ENCODE data around the gene FNIP1. TPM values are rescaled to one million over a fixed set of nuclear protein-coding genes. Genes with fewer than 3 reads are reported as not detected.

The FNIP1 gene
- polyA plus RNA-seq, 1 of the 3 experiments (the other 2 are of a cell fraction) = 2.4 TPM

DNA sequence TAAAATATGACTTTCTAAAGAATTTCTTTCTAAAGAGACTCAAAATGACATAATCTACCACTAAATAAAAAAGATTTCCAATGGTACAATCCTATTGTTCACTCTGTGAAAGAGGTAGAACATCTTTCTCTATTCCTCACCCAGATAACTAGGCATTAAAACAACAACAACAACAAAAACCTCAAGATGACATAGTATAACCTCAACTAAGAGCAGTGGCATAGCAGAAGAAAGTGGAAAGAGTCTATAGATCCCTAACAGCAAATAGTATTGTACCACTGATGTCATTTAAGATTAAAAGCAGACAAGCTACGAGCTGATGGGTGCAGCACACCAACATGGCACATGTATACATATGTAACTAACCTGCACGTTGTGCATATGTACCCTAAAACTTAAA, 191.7 kb downstream of the FNIP1 start:
- no peak overlapping the region for H2AFZ ChIP-seq (ENCODE audit: low read depth)
- H3K4me1 ChIP-seq (ENCODE audit: control insufficient read depth in 1 of 2, insufficient read depth in 2 of 2, low read depth in 1 of 2, low read length in 1 of 2) = peaks cover 0 to 4% of the 10 kb centered on the region in 2 experiments; a peak in 2 of 4 replicates
- POLR2A ChIA-PET = no interaction called here
- H3K36me3 ChIP-seq (replicated peaks in 1 of 2; ENCODE audit: control insufficient read depth in 1 of 2, insufficient read depth in 2 of 2, low read length in 1 of 2) = peaks cover 0 to 7% of the 10 kb centered on the region in 2 experiments
- H3K9ac ChIP-seq = no peak overlapping the region
- TF ChIP-seq CHD2 (IDR thresholded peaks at IDR 0.05; ENCODE audit: low read length, partially characterized antibody) (no peak), EP300 (IDR thresholded peaks at IDR 0.05; ENCODE audit: borderline replicate concordance in 1 of 2, low read depth in 1 of 2, low read length in 1 of 2) (no peak), TCF12 (IDR thresholded peaks at IDR 0.05) (no peak)
- TF ChIP-seq, protein P1, sequence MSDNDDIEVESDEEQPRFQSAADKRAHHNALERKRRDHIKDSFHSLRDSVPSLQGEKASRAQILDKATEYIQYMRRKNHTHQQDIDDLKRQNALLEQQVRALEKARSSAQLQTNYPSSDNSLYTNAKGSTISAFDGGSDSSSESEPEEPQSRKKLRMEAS (IDR thresholded peaks at IDR 0.05; ENCODE audit: low read depth) = no peak
- H3K4me3 ChIP-seq (ENCODE audit: low read depth in 2 of 2, low read length in 1 of 2) = no peak overlapping the region
- H3F3A ChIP-seq (replicated peaks; ENCODE audit: insufficient read depth) = peaks cover 2% of the 10 kb centered on the region
- no peaks in the 10 kb centered on the region for H3K27me3 ChIP-seq (ENCODE audit: insufficient read depth)
- H3K79me2 ChIP-seq (ENCODE audit: insufficient read depth) = peaks cover 64% of the 10 kb centered on the region
- H3K4me2 ChIP-seq = no peak overlapping the region
- H3K27ac ChIP-seq (ENCODE audit: low read depth in 2 of 2, low read length in 1 of 2) = no peak overlapping the region
- H3K9me2 ChIP-seq = no peaks in the 10 kb centered on the region
- no peaks in the 10 kb centered on the region for H4K20me1 ChIP-seq (ENCODE audit: insufficient read depth)
- CTCF ChIA-PET = interaction anchor here (1.4 to 4.0 kb wide), 3 partner anchors 14 to 182 kb away, joined by 3 to 20 read pairs (median 4); no protein-coding TSS in a partner anchor
- no peaks in the 10 kb centered on the region for H3K9me3 ChIP-seq
- WGBS (ENCODE audit: low lambda C conversion rate) = 98% methylated on average over 2 of the region's 2 CpGs
- DNase-seq = no peak

DNA sequence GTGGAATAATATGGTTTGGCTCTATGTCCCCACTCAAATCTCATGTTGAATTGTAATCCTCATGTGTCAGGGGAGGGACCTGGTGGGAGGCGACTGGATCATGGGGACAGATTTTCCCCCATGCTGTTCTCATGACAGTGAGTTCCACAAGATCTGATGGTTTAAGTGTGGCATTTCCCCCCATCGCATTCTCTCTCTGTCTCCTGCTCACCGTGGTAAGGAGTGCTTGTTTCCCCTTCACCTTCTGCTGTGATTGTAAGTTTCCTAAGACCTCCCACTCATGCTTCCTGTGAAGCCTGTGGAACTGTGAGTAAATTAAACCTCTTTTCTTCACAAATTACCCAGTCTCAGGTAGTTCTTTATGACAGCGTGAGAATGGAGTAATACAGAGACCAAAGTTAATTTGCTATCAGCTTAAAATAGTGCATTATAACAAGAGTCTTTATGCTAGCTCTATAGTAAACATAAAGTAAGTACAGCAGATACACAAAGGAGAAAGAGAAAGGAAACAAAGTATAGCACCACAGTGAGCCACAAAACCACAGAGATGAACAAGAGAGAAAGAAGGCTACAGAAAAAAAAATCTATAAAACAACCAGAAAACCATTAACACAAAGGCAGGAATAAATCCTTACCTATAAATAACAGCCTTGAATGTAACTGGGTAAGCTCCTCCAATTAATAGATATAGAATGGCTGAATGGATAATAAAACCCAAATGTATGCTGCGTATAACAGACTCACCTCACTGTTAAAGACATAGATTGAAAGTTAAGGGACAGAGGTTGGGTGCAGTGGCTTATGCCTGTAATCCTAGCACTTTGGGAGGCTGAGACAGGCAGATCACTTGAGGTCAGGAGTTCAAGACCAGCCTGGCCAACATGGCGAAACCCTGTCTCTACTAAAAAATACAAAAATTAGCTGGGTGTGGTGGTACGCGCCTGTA, 201.5 kb downstream of the FNIP1 start:
- no peaks in the 10 kb centered on the region for H3K9me2 ChIP-seq
- no peaks in the 10 kb centered on the region for H4K20me1 ChIP-seq (ENCODE audit: insufficient read depth)
- ChIA-PET CTCF (interaction anchor here (1.6 to 1.8 kb wide), 2 partner anchors 21 to 468 kb away, joined by 3 to 4 read pairs; no protein-coding TSS in a partner anchor), POLR2A (no interaction called here)
- H3K4me2 ChIP-seq = no peak overlapping the region
- H3K9ac ChIP-seq = no peak overlapping the region
- no peaks in the 10 kb centered on the region for H3F3A ChIP-seq (replicated peaks; ENCODE audit: insufficient read depth)
- H3K4me1 ChIP-seq (ENCODE audit: control insufficient read depth in 1 of 2, insufficient read depth in 2 of 2, low read depth in 1 of 2, low read length in 1 of 2) = no peaks in the 10 kb centered on the region; a peak in 1 of 4 replicates
- H3K36me3 ChIP-seq (replicated peaks in 1 of 2; ENCODE audit: control insufficient read depth in 1 of 2, insufficient read depth in 2 of 2, low read length in 1 of 2) = peaks cover 3 to 16% of the 10 kb centered on the region in 2 experiments
- no peak overlapping the region for H3K27ac ChIP-seq (ENCODE audit: low read depth in 2 of 2, low read length in 1 of 2)
- H3K4me3 ChIP-seq (ENCODE audit: low read depth in 2 of 2, low read length in 1 of 2) = no peak overlapping the region
- over 99% methylated on average over 8 of the region's 8 CpGs for WGBS (ENCODE audit: low lambda C conversion rate)
- no peak for DNase-seq
- H2AFZ ChIP-seq (ENCODE audit: low read depth) = no peak overlapping the region
- no peak for TF ChIP-seq EZH2phosphoT487 (IDR thresholded peaks at IDR 0.05; ENCODE audit: borderline replicate concordance, low read depth)
- TF ChIP-seq, protein P1 (IDR thresholded peaks at IDR 0.05; ENCODE audit: low read depth) = no peak
- no peak for TF ChIP-seq GATA2 (CRISPR knock-in tag; IDR thresholded peaks at IDR 0.05)
- TF ChIP-seq FOSL2 (IDR thresholded peaks at IDR 0.05; ENCODE audit: borderline replicate concordance, low read depth) = no peak
- TF ChIP-seq, protein P2, sequence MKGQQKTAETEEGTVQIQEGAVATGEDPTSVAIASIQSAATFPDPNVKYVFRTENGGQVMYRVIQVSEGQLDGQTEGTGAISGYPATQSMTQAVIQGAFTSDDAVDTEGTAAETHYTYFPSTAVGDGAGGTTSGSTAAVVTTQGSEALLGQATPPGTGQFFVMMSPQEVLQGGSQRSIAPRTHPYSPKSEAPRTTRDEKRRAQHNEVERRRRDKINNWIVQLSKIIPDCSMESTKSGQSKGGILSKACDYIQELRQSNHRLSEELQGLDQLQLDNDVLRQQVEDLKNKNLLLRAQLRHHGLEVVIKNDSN (IDR thresholded peaks at IDR 0.05; ENCODE audit: borderline replicate concordance, low read depth) = no peak
- no peak for TF ChIP-seq FOXM1 (IDR thresholded peaks at IDR 0.05; ENCODE audit: low read depth)
- no peak for TF ChIP-seq TCF12 (IDR thresholded peaks at IDR 0.05)
- TF ChIP-seq, protein P3, sequence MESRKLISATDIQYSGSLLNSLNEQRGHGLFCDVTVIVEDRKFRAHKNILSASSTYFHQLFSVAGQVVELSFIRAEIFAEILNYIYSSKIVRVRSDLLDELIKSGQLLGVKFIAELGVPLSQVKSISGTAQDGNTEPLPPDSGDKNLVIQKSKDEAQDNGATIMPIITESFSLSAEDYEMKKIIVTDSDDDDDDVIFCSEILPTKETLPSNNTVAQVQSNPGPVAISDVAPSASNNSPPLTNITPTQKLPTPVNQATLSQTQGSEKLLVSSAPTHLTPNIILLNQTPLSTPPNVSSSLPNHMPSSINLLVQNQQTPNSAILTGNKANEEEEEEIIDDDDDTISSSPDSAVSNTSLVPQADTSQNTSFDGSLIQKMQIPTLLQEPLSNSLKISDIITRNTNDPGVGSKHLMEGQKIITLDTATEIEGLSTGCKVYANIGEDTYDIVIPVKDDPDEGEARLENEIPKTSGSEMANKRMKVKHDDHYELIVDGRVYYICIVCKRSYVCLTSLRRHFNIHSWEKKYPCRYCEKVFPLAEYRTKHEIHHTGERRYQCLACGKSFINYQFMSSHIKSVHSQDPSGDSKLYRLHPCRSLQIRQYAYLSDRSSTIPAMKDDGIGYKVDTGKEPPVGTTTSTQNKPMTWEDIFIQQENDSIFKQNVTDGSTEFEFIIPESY (IDR thresholded peaks at IDR 0.05; ENCODE audit: borderline replicate concordance, low read depth) = no peak
- no peak for TF ChIP-seq JUND (IDR thresholded peaks at IDR 0.05)
- TF ChIP-seq SIN3A (IDR thresholded peaks at IDR 0.05; ENCODE audit: borderline replicate concordance, low read depth, low read length) = no peak
- no peak for TF ChIP-seq YY1 (IDR thresholded peaks at IDR 0.05; ENCODE audit: low read depth)
- TF ChIP-seq, protein P4, sequence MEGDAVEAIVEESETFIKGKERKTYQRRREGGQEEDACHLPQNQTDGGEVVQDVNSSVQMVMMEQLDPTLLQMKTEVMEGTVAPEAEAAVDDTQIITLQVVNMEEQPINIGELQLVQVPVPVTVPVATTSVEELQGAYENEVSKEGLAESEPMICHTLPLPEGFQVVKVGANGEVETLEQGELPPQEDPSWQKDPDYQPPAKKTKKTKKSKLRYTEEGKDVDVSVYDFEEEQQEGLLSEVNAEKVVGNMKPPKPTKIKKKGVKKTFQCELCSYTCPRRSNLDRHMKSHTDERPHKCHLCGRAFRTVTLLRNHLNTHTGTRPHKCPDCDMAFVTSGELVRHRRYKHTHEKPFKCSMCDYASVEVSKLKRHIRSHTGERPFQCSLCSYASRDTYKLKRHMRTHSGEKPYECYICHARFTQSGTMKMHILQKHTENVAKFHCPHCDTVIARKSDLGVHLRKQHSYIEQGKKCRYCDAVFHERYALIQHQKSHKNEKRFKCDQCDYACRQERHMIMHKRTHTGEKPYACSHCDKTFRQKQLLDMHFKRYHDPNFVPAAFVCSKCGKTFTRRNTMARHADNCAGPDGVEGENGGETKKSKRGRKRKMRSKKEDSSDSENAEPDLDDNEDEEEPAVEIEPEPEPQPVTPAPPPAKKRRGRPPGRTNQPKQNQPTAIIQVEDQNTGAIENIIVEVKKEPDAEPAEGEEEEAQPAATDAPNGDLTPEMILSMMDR (IDR thresholded peaks at IDR 0.05) = no peak
- no peak for TF ChIP-seq CHD2 (IDR thresholded peaks at IDR 0.05; ENCODE audit: low read length, partially characterized antibody)
- TF ChIP-seq RFX5 (IDR thresholded peaks at IDR 0.05; ENCODE audit: low read length) = no peak
- no peak for TF ChIP-seq EP300 (IDR thresholded peaks at IDR 0.05; ENCODE audit: borderline replicate concordance in 1 of 2, low read depth in 1 of 2, low read length in 1 of 2)
- no peak for TF ChIP-seq MXI1 (IDR thresholded peaks at IDR 0.05; ENCODE audit: low read depth, low read length)
- no peak for TF ChIP-seq RXRA (IDR thresholded peaks at IDR 0.05; ENCODE audit: borderline replicate concordance, low read depth)
- TF ChIP-seq POLR2AphosphoS5 (IDR thresholded peaks at IDR 0.05; ENCODE audit: low read depth, low read length) = no peak
- 0 out of 2 replicates have a peak, but pooled peaks cover 5% of the 10 kb centered on the region for H3K9me3 ChIP-seq
- H3K79me2 ChIP-seq (ENCODE audit: insufficient read depth) = peaks cover 37% of the 10 kb centered on the region
- no peaks in the 10 kb centered on the region for H3K27me3 ChIP-seq (ENCODE audit: insufficient read depth)
